Gastroesophageal sphincter (tissue), 3 donors: ENCODE results near the gene SLTM.

ENCODE experiments used
- CTCF ChIP-seq, 4 experiments: fragments of 200-600 bp in 2 of 4; fragments of 450-650 bp in 2 of 4; sonication (generic) in 1 of 4; IDR thresholded peaks; one replicate each; pipeline ENCODE4 v1.5.1; 2017 to 2019; ENCODE audit warnings: antibody characterized with exemption in 4 of 4, mild to moderate bottlenecking in 2 of 4, moderate library complexity in 2 of 4
- EP300 ChIP-seq: sonication (generic); formaldehyde crosslinking; IDR thresholded peaks from one replicate; pipeline ENCODE4 v1.6.1; 2017; ENCODE audit warnings: antibody characterized with exemption, mild to moderate bottlenecking
- POLR2A ChIP-seq, 2 donors: fragments of 450-650 bp; IDR thresholded peaks; one replicate each; pipeline ENCODE4 v1.6.1; 2017; ENCODE audit warnings: antibody characterized with exemption in 2 of 2, mild to moderate bottlenecking in 2 of 2, moderate library complexity in 1 of 2
- POLR2AphosphoS5 ChIP-seq: sonication (generic); formaldehyde crosslinking; IDR thresholded peaks from one replicate; pipeline ENCODE4 v1.6.1; 2017; ENCODE audit warnings: antibody characterized with exemption

DNA sequence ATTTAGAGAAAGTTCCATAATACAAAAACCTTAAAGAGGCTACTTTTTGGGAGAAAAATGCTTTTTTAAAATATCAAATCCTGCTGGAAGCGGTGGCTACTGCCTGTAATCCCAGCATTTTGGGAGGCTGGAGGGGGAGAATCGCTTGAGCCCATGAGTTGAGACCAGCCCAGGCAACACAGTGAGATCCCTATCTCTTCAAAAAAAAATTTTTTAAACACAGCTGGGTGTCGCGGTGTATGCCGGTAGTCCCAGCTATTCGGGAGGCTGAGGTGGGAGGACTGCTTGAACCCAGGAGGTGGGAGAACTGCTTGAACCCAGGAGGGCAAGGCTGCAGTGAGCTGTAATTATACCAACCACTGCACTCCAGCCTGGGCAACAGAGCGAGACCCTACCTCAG, 14.2 kb downstream of the SLTM start:
- TF ChIP-seq CTCF (IDR thresholded peaks at IDR 0.05) (no peak), POLR2AphosphoS5 (no peak), POLR2A (IDR thresholded peaks at IDR 0.05) (no peak), EP300 (no peak)
